HG02678 (cell line): ENCODE data around the gene RSPH10B.
A peak's percentile ranks its signal among the peaks of the same experiment; 100 is the strongest.
"Not testable (repeated sequence)": the region's sequence is repeated elsewhere in the genome, so short reads cannot be mapped to it uniquely, and the experiment has no call there.

Experiments
- ATAC-seq: cut with Tn5 transposase; IDR thresholded peaks from one replicate; pipeline ENCODE4 v1.9.1; 2021; ENCODE audit warnings: mild to moderate bottlenecking, moderate library complexity; ENCODE audit not compliant: unreplicated experiment

RSPH10B gene

GRCh38 chr7:5930290-5930689 is 40.2 kb downstream of the RSPH10B start:
- ATAC-seq, result not testable (repeated sequence)

DNA sequence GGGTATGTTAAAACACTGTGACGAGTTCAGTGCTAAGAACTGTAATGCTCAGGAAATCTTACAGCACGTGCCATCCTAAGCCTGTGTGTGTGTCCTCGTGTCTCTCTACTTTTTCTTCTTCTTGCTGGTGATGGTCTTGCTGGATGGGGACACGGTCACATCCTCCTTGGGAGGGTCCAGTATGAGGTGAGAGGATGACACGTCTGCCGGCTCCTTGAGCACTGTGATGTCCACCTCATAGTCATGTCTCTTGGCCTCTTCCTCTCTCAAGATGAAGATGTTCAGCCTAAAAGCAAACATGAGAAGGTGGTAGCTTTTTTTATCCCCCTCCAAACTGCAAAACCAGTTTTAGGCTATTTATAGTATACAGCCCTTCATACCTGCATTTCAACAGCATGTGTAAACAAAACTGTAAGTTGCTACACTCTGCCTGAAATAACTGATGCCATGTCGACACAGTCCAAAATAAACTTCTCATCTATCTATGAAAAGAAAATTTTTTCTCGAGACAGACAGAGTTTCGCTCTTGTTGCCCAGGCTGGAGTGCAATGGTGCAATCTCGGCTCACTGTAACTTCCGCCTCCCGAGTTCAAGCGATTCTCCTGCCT is 44.1 kb downstream of the RSPH10B start:
- not testable (repeated sequence) for ATAC-seq

- not testable (repeated sequence) for ATAC-seq
Measured at GRCh38 chr7:5924630-5925029, 45.9 kb downstream of the RSPH10B start.

GRCh38 chr7:5924180-5924579 is 46.3 kb downstream of the RSPH10B start:
- not testable (repeated sequence) for ATAC-seq

DNA sequence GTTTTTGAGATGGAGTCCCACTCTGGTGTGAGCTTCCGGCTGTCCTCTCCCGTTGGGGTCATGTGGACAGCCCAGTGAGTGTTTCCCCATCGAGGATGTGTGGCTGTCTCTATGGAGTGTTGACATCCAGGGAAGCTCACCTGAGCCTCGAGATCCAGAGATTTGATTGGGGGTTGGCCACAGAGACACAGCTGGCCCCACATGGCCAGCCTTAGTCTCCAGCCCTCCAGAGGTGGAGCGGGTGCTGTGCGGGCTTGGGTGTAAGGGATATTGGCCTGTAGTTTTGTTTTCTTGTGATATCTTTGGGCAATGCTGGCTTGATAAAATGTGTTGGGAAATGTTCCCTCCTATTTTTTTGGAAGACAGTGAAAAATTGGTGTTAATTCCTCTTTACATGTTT is 54.0 kb downstream of the RSPH10B start:
- ATAC-seq, result not testable (repeated sequence)

DNA sequence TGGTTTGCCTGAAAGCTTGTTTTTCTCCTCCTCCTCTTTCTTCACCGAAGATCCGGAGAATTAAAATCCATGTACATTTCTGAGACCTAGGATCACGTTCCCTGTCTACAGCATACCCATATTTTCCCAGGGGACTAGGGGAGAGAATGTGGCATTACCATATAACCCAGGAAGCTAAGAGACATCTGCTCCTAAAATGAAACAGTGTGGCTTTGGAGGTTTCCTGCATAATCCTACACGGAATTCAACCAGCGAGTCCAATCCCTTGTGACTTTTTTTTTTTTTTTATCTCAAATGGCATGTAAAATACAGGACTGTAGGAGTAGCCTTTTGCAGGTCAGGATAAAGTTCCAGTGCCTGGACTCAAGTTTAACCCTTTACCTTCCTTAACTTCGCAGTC is 61.7 kb downstream of the RSPH10B start:
- ATAC-seq, result not testable (repeated sequence)

- ATAC-seq, result not testable (repeated sequence)
Measured at GRCh38 chr7:5904726-5905125, 65.8 kb downstream of the RSPH10B start.

GRCh38 chr7:5903002-5903401 is 67.5 kb downstream of the RSPH10B start:
- ATAC-seq, result not testable (repeated sequence)

DNA sequence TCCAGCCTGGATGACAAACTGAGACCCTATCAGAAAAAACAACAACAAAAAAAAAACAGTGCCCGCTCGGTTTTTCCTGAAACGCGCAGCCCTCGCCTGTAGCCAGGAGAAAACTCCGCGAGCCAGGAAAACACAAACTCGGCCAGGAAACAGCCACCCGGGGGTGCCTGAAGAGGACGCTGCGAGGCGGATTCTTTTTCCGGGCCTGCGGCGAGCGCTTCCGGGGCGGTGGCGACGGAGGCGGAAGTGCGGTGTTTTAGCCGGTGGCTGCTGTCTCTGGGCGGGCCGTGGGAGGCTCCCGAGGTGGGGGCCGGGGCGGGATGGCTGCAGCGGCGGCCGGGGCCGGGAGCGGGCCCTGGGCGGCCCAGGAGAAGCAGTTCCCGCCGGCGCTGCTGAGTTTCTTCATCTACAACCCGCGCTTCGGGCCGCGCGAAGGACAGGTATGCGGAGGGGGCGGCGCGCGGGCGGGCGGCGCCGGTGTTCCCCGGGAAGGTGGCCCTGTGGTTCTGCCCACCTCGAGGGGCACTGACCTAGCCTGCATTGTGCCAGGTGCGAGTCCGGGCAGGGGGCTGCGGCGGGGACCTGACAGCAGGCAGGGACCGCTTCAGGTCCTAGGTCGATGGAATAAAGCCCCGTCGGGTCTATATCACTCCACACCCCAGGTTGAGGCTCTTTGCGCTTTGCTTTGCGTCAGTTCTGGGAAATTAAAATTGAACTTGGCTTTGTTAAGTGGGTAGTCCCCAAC is 71.8 kb downstream of the RSPH10B start, which contains the start of gene CCZ1:
Gene CCZ1 (plus strand): TSS at position 254 of the 745 bp plus-strand sequence. CDS start 67 bp downstream, at position 321.
- peak; percentile 84 for ATAC-seq

DNA sequence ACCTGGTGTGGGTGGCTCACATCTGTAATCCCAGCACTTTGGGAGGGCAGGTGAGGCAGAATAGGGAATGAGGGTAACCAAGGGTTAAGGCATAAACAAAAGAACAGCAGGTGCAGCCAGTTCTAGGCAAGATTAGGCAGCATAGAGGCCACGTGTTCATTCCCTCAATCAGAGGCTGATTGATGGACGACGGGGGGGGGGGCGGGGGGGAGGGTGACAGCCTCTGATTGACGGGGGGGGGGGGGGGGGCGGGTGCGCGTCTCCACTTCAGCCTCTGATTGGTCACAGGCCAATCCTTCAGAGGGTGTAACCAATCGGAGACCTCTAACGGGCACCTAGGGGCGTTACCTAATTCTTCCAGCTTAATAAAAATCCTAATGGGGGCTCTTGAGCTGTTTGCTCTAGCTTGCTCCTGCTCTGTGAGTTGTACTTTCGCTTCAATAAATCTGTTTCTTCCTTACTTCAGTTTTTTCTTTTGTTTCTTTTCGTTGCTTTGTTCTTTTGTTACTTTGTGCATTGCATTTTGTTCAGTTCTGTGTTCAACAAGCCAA is 73.0 kb downstream of the RSPH10B start:
- ATAC-seq, result not testable (repeated sequence)

DNA sequence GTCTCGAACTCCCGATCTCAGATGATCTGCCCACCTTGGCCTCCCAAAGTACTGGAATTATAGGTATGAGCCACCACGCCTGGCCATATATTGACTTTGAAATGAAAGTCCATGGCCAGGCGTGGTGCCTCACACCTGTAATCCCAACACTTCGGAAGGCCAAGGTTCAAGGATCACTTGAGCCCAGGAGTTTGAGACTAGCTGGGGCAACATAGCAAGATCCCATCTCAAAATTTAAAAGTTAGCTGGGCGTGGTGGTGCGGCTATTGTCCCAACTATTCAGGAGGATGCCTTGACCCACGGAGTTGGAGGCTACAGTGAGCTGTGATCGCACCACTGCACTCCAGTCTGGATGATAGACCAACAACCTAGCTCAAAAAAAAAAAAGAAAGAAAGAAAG is 78.0 kb downstream of the RSPH10B start:
- ATAC-seq, result no peak

DNA sequence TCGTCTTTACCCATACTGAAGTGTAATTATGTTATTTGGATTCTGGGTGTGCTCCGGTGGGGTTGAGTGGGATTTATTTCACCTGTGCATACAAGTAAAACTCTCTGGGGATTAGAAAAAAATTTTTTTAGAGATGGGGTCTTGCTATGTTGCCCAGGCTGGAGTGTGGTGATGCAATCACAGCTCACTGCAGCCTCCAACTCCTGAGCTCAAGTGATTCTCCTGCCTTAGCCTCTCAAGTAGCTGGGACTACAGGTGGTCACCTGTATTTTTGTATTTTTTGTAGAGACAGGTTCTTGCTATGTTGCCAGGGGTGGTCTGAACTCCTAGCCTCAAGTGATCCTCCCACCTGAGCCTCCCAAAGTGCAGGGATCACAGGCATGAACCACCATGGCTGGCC is 80.2 kb downstream of the RSPH10B start:
- ATAC-seq, result not testable (repeated sequence)

GRCh38 chr7:5888021-5888420 is 82.5 kb downstream of the RSPH10B start:
- not testable (repeated sequence) for ATAC-seq

DNA sequence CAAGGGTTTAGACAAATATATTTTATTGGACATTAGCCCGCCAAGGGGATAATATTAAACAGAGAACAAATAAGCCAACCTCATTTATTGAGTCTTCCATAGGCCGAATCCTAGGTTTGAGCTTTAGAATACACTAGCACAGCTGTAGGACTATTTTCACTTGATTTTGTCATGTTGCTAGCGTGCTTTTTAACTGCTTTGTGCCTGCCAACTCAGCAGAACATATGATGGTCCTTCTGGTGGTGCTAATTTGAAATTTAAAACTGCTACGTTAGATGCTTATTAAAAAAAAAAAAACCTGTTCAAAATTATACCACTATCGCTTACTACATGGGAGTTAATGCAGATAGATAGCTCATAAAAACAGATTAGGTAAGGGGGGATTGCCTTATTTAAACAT is 86.1 kb downstream of the RSPH10B start:
- ATAC-seq, result not testable (repeated sequence)

- not testable (repeated sequence) for ATAC-seq
Measured at GRCh38 chr7:5880106-5880505, 90.4 kb downstream of the RSPH10B start.

- not testable (repeated sequence) for ATAC-seq
Measured at GRCh38 chr7:5879591-5879990, 90.9 kb downstream of the RSPH10B start.
